Trophoblast cell (in vitro differentiated cells and primary cell): ENCODE results near the gene CD40.

Source experiments
- DNase-seq, 2 donors: peaks; one replicate each; pipeline ENCODE4 v3.0.0-alpha.2; 2016
- H2AFZ ChIP-seq: 2 replicates; pipeline ENCODE4 v1.6.1; 2013; ENCODE audit warnings: low read length, moderate library complexity, mild to moderate bottlenecking; ENCODE audit not compliant: insufficient read depth, poor library complexity
- H2AK5ac ChIP-seq: 2 replicates; pipeline ENCODE4 v1.6.1; 2013; ENCODE audit warnings: mild to moderate bottlenecking, low read length
- H2BK120ac ChIP-seq: 2 replicates; pipeline ENCODE4 v1.6.1; 2013; ENCODE audit warnings: low read length, mild to moderate bottlenecking, moderate library complexity; ENCODE audit not compliant: insufficient read depth, poor library complexity
- H2BK12ac ChIP-seq: 2 replicates; pipeline ENCODE4 v1.6.1; 2013; ENCODE audit warnings: mild to moderate bottlenecking, low read length, moderate library complexity
- H2BK5ac ChIP-seq: 2 replicates; pipeline ENCODE4 v1.6.1; 2013; ENCODE audit warnings: low read length, low read depth, moderate library complexity, mild to moderate bottlenecking; ENCODE audit not compliant: poor library complexity
- H3K14ac ChIP-seq: 2 replicates; pipeline ENCODE4 v1.6.1; 2013; ENCODE audit warnings: mild to moderate bottlenecking, low read length
- H3K18ac ChIP-seq: 2 replicates; pipeline ENCODE4 v1.6.1; 2013; ENCODE audit warnings: mild to moderate bottlenecking, low read length
- H3K23ac ChIP-seq: 2 replicates; pipeline ENCODE4 v1.6.1; 2013; ENCODE audit warnings: low read length
- H3K27ac ChIP-seq: 2 replicates; pipeline ENCODE4 v1.5.1; 2013; ENCODE audit warnings: low read depth, mild to moderate bottlenecking, inconsistent platforms, low read length, moderate library complexity
- H3K27me3 ChIP-seq: 2 replicates; pipeline ENCODE4 v1.6.1; 2013; ENCODE audit warnings: inconsistent platforms, mild to moderate bottlenecking, low read length, moderate library complexity; ENCODE audit not compliant: insufficient read depth
- H3K36me3 ChIP-seq, 2 experiments: 1 replicate in 1 of 2; 2 replicates in 1 of 2; pipeline ENCODE4 v1.6.1; 2013; ENCODE audit warnings: low read length in 2 of 2, mild to moderate bottlenecking in 2 of 2, moderate library complexity in 1 of 2; ENCODE audit not compliant: insufficient read depth in 2 of 2, control insufficient read depth in 1 of 2
- H3K4ac ChIP-seq: 2 replicates; pipeline ENCODE4 v1.6.1; 2013; ENCODE audit warnings: low read depth, mild to moderate bottlenecking, low read length, moderate library complexity
- H3K4me1 ChIP-seq, 2 experiments: 1 replicate in 1 of 2; 2 replicates in 1 of 2; pipeline ENCODE4 v1.6.1; 2013; ENCODE audit warnings: low read length in 2 of 2, mild to moderate bottlenecking in 2 of 2, moderate library complexity in 1 of 2; ENCODE audit not compliant: insufficient read depth in 2 of 2, control insufficient read depth in 1 of 2
- H3K4me2 ChIP-seq: 2 replicates; pipeline ENCODE4 v1.6.1; 2013; ENCODE audit warnings: inconsistent platforms, mild to moderate bottlenecking, low read length, moderate library complexity
- H3K4me3 ChIP-seq: 2 replicates; pipeline ENCODE4 v1.5.1; 2013; ENCODE audit warnings: mild to moderate bottlenecking, low read depth, low read length, inconsistent platforms
- H3K79me1 ChIP-seq: one replicate; pipeline ENCODE4 v1.6.1; 2013; ENCODE audit warnings: low read length
- H3K79me2 ChIP-seq: 2 replicates; pipeline ENCODE4 v1.6.1; 2013; ENCODE audit warnings: low read length, mild to moderate bottlenecking; ENCODE audit not compliant: control insufficient read depth, insufficient read depth, poor library complexity
- H3K9ac ChIP-seq: 2 replicates; pipeline ENCODE4 v1.6.1; 2013; ENCODE audit warnings: mild to moderate bottlenecking, low read length
- H3K9me3 ChIP-seq: 2 replicates; pipeline ENCODE4 v1.6.1; 2013; ENCODE audit warnings: low read depth, mild to moderate bottlenecking, control low read depth, inconsistent platforms, low read length; ENCODE audit not compliant: insufficient read depth
- H4K12ac ChIP-seq: 2 replicates; pipeline ENCODE4 v1.6.1; 2013; ENCODE audit warnings: low read depth, mild to moderate bottlenecking, low read length, moderate library complexity
- H4K8ac ChIP-seq: 2 replicates; pipeline ENCODE4 v1.6.1; 2013; ENCODE audit warnings: low read depth, mild to moderate bottlenecking, low read length, moderate library complexity
- H4K91ac ChIP-seq: one replicate; pipeline ENCODE4 v1.6.1; 2013; ENCODE audit warnings: low read depth, mild to moderate bottlenecking, low read length, moderate library complexity
- WGBS: extraction: QIAGEN DNeasy Blood & Tissue Kit; methylation state at CpG from one replicate; pipeline ENCODE4 v1.1.7; 2013; ENCODE audit warnings: missing lambda C conversion rate; ENCODE audit not compliant: insufficient read length, insufficient coverage; ENCODE audit errors: extremely low coverage; 5-methylcytosine and 5-hydroxymethylcytosine counted together

CD40 gene

GRCh38 chr20:46108976-46109375, 9.1 kb upstream of the CD40 start:
- no peak overlapping the region for H2BK120ac ChIP-seq
- no peak overlapping the region for H2BK12ac ChIP-seq
- H3K18ac ChIP-seq: no peak overlapping the region
- H3K4ac ChIP-seq: no peak overlapping the region
- H4K8ac ChIP-seq: no peak overlapping the region
- H2AK5ac ChIP-seq: no peak overlapping the region
- no peak overlapping the region for H2AFZ ChIP-seq
- H3K27me3 ChIP-seq: no peaks in the 10 kb centered on the region
- no peak overlapping the region for H3K9ac ChIP-seq
- H3K4me3 ChIP-seq: no peak overlapping the region
- DNase-seq: no peak
- H3K27ac ChIP-seq: no peak overlapping the region
- peaks cover 4% of the 10 kb centered on the region for H3K9me3 ChIP-seq
- no peaks in the 10 kb centered on the region for H3K36me3 ChIP-seq
- H4K91ac ChIP-seq: no peak overlapping the region
- no peaks in the 10 kb centered on the region for H3K4me1 ChIP-seq
- no peaks in the 10 kb centered on the region for H3K79me1 ChIP-seq
- no peak overlapping the region for H3K4me2 ChIP-seq
- H3K14ac ChIP-seq: no peak overlapping the region
- no peaks in the 10 kb centered on the region for H3K79me2 ChIP-seq
- no peak overlapping the region for H3K23ac ChIP-seq
- no peak overlapping the region for H4K12ac ChIP-seq
- WGBS: no CpG with 5 or more reads among the region's 14 CpGs
- no peak overlapping the region for H2BK5ac ChIP-seq

DNA sequence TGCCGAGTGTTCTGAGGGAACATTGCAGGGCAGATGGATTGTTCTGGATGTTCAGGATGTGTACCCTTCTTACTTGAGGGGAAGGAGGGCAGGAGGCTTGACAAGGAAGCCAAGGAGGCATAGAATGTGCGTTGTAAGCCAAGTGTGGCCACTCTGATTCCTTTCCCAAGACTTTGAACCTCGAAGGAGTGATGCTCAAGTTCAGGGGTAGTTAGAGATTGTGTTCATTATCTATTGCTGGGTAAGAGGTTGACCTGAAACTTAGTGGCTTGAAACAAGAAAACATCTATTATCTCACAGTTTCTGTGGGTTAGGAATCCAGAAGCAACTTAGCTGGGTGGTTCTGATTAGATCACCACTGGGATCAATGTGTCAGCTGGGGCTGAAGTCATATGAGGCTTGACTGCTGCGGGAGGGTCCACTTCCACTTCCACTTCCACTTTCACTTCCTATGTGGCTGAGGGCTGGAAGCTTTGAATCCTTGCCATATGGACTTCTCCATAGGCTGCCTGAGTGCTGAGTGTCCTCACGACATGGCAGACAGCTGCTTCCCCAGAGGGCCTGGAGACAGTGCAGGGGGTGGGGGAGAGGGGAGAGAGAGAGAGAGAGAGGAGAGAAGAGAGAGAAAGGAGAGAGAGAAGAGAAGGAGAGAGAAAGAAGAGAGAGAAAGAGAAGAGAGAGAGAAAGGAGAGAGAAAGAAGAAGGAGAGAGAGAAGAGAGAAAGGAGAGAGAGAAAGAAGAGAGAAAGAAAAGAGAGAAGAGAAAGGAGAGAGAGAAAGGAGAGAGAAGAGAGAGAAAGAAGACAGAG, 6.9 kb upstream of the CD40 start:
- peak; percentile 35 to 44 for DNase-seq
- Histone ChIP-seq H3K4me1 (no peaks in the 10 kb centered on the region), H3K18ac (no peak overlapping the region), H4K12ac (no peak overlapping the region), H4K91ac (no peak overlapping the region), H3K79me1 (no peaks in the 10 kb centered on the region), H2BK12ac (no peak overlapping the region), H4K8ac (no peak overlapping the region), H2AK5ac (no peak overlapping the region), H3K27me3 (no peaks in the 10 kb centered on the region), H2BK120ac (no peak overlapping the region), H3K23ac (no peak overlapping the region), H3K4ac (no peak overlapping the region), H3K4me2 (no peak overlapping the region), H2AFZ (no peak overlapping the region), H3K79me2 (no peaks in the 10 kb centered on the region), H2BK5ac (no peak overlapping the region), H3K27ac (no peak overlapping the region), H3K14ac (no peak overlapping the region), H3K9ac (no peak overlapping the region), H3K9me3 (peaks cover 1% of the 10 kb centered on the region), H3K36me3 (no peaks in the 10 kb centered on the region), H3K4me3 (no peak overlapping the region)
- no CpG with 5 or more reads among the region's 5 CpGs for WGBS

GRCh38 chr20:46111836-46112212, 6.3 kb upstream of the CD40 start:
- Histone ChIP-seq H3K79me2 (no peaks in the 10 kb centered on the region), H2AK5ac (no peak overlapping the region), H3K9ac (no peak overlapping the region), H3K4ac (no peak overlapping the region), H4K8ac (no peak overlapping the region), H4K91ac (no peak overlapping the region), H4K12ac (no peak overlapping the region), H3K9me3 (peaks cover 1% of the 10 kb centered on the region), H3K4me1 (no peaks in the 10 kb centered on the region), H3K27me3 (no peaks in the 10 kb centered on the region), H3K27ac (no peak overlapping the region), H2BK12ac (no peak overlapping the region), H2AFZ (no peak overlapping the region), H3K14ac (no peak overlapping the region), H3K18ac (no peak overlapping the region), H3K4me3 (no peak overlapping the region), H3K79me1 (no peaks in the 10 kb centered on the region), H2BK120ac (no peak overlapping the region), H2BK5ac (no peak overlapping the region), H3K4me2 (no peak overlapping the region), H3K23ac (no peak overlapping the region), H3K36me3 (no peaks in the 10 kb centered on the region)
- no peak for DNase-seq

DNA sequence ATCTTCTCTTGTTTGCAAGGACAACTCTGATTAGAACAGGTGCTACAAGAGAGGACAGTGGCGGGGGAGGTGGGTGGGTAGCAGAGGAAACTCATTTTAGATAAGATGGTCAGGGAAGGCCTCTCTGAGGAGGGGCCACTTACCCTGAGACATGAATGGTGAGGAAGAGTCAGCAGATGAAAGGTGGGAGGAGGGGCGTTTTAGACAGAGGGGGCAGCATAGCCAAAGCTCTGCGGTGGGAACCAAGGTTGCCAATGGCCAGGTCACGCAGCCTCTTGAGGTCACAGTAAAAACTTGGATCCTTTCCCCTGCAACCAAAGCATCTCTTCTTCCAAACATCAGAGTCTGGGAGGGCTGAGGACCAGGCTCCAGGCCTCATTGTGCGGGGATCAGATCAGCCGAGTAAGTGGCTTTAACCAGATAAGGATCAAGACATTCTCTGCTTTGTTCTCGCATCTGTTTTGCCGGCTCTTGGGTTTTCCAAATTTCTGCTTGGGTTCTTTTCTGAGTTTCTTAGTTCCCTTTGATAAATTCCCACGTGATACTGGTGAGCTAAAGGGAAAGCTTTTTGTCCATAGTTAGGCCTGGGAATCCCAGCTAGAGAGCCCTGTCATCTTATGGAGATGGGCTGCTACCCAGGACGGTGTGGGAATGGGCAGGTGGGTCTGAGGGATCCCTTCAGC, 5.5 kb upstream of the CD40 start:
- no peak overlapping the region for H2BK12ac ChIP-seq
- no peak overlapping the region for H4K91ac ChIP-seq
- no peak overlapping the region for H3K18ac ChIP-seq

More for the DNA sequence above, 5.5 kb upstream of the CD40 start:
- Histone ChIP-seq H2BK120ac (no peak overlapping the region), H2AFZ (no peak overlapping the region), H4K12ac (no peak overlapping the region), H2BK5ac (no peak overlapping the region), H3K4me1 (peaks cover 1 to 2% of the 10 kb centered on the region in 2 experiments), H3K4me2 (no peak overlapping the region), H2AK5ac (no peak overlapping the region), H3K79me1 (no peaks in the 10 kb centered on the region), H3K36me3 (no peaks in the 10 kb centered on the region), H3K4me3 (no peak overlapping the region), H3K4ac (no peak overlapping the region), H3K27ac (no peak overlapping the region), H3K9ac (no peak overlapping the region), H3K9me3 (peaks cover 1% of the 10 kb centered on the region), H3K23ac (no peak overlapping the region), H3K14ac (no peak overlapping the region), H4K8ac (no peak overlapping the region), H3K27me3 (no peaks in the 10 kb centered on the region), H3K79me2 (no peaks in the 10 kb centered on the region)
- WGBS: no CpG with 5 or more reads among the region's 10 CpGs
- DNase-seq: no peak
